Uterine smooth muscle cell (primary cell): ENCODE results near the gene LAMB4. TPM values are rescaled to one million over a fixed set of nuclear protein-coding genes. Genes with fewer than 3 reads are reported as not detected.

ENCODE experiments used
- total RNA-seq: library from RNA; depleted of rRNA; stranded (reverse); fragments of >200 nt; gene quantifications from 2 replicates; pipeline ENCODE4 v1.2.3, GENCODE V29; 2014

Gene LAMB4, protein sequence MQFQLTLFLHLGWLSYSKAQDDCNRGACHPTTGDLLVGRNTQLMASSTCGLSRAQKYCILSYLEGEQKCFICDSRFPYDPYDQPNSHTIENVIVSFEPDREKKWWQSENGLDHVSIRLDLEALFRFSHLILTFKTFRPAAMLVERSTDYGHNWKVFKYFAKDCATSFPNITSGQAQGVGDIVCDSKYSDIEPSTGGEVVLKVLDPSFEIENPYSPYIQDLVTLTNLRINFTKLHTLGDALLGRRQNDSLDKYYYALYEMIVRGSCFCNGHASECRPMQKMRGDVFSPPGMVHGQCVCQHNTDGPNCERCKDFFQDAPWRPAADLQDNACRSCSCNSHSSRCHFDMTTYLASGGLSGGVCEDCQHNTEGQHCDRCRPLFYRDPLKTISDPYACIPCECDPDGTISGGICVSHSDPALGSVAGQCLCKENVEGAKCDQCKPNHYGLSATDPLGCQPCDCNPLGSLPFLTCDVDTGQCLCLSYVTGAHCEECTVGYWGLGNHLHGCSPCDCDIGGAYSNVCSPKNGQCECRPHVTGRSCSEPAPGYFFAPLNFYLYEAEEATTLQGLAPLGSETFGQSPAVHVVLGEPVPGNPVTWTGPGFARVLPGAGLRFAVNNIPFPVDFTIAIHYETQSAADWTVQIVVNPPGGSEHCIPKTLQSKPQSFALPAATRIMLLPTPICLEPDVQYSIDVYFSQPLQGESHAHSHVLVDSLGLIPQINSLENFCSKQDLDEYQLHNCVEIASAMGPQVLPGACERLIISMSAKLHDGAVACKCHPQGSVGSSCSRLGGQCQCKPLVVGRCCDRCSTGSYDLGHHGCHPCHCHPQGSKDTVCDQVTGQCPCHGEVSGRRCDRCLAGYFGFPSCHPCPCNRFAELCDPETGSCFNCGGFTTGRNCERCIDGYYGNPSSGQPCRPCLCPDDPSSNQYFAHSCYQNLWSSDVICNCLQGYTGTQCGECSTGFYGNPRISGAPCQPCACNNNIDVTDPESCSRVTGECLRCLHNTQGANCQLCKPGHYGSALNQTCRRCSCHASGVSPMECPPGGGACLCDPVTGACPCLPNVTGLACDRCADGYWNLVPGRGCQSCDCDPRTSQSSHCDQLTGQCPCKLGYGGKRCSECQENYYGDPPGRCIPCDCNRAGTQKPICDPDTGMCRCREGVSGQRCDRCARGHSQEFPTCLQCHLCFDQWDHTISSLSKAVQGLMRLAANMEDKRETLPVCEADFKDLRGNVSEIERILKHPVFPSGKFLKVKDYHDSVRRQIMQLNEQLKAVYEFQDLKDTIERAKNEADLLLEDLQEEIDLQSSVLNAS (N-terminal part only)
- total RNA-seq, result under 0.01 and 0.12 TPM in 2 replicates

DNA sequence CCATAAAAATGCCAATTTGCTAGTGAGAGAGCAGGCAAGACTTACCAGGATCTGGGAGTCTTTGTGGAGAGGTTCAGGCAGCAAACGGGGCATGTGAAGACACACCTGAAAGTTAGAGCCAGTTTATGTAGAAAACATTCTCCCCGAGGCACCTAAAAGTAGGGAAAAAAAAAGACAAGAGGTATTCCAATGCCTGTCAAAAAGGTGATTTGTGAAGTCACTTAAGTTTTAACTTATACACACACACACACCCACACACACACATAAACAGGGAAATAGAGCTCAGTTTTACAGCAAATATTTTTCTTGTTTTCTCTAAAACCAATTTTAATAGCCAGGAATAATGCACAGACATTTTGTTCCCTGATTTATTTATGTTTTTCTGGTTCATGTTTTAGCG, at the start of gene LAMB4:
TSS of gene LAMB4 (minus strand) at position 101 of the 400 bp plus-strand sequence. CDS start 7,197 bp downstream, outside the sequence.

DNA sequence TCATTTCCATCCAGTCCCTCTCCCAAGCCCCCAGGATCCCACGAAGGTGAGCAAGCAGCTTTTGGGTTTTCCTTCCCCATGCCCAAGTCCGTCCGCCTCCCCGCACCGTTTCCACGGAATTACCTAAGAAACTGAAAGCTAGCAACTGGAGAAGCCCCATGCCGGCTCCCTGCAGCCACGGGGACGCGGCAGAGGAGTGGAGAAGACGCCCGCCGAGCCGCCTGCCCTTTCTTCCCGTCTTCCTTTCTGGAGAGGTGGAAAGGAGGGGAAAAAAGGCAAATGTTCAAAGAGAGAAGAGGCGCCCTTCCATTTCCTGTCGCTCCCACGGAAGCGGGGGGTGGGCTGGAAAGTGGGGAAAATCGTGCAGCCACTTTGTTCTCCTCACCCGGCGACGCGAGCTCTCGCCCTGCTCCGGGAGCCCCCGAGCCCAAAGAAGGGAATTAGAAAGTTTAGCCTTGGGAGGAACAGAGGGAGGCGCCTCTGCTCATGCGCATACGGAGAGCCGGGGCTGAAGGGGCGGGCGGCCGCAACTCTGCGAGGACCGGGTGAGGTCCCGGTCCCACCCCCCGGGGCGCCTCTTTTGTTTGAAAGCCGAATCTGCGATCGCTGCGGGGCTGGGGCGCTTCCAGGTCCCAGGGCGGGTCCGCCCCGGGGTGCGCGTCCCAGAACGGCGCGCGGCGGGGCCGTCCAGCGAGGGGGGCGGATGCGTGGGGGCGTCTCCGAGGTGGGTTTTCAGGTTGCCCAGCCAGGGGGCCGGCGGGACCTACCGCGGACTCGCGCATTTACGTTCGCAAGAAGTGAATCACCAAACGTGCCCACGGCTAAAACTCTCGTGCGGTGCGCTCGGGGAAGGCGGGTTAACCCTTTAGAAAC, 127.2 kb downstream of the LAMB4 start, which contains the start of gene LAMB1:
TSS of gene LAMB1 (minus strand) at position 436 of the 873 bp plus-strand sequence. CDS start at position 160, 276 bp downstream.

Other genes starting within 250 kb of the LAMB4 start
- 74.4 and 109 TPM in 2 replicates for gene DLD, start 239.2 kb downstream of the LAMB4 start, total RNA-seq
- 208 and 292 TPM in 2 replicates for gene LAMB1, start 127.2 kb downstream of the LAMB4 start, total RNA-seq